Osteocyte (in vitro differentiated cells): ENCODE data around the gene ZMYND15. TPM values are rescaled to one million over a fixed set of nuclear protein-coding genes. Genes with fewer than 3 reads are reported as not detected.

Experiments
- DNase-seq: peaks from one replicate; pipeline ENCODE4 v3.0.0; 2021; ENCODE audit warnings: mixed read lengths; ENCODE audit not compliant: unreplicated experiment; ENCODE audit errors: extremely low spot score
- H3K27ac Mint-ChIP-seq: one replicate; pipeline ENCODE4 v1.8.0; 2021; ENCODE audit warnings: mild to moderate bottlenecking, mixed read lengths; ENCODE audit not compliant: unreplicated experiment
- H3K27me3 Mint-ChIP-seq: one replicate; pipeline ENCODE4 v1.8.0; 2021; ENCODE audit warnings: mixed read lengths; ENCODE audit not compliant: unreplicated experiment
- H3K36me3 Mint-ChIP-seq: one replicate; pipeline ENCODE4 v1.8.0; 2021; ENCODE audit warnings: mixed read lengths; ENCODE audit not compliant: unreplicated experiment
- H3K4me1 Mint-ChIP-seq: one replicate; pipeline ENCODE4 v1.8.0; 2021; ENCODE audit warnings: mixed read lengths; ENCODE audit not compliant: unreplicated experiment
- H3K4me3 Mint-ChIP-seq: one replicate; pipeline ENCODE4 v1.8.0; 2021; ENCODE audit warnings: mild to moderate bottlenecking, moderate library complexity, mixed read lengths; ENCODE audit not compliant: unreplicated experiment
- H3K9me3 Mint-ChIP-seq: one replicate; pipeline ENCODE4 v1.8.0; 2021; ENCODE audit warnings: mixed read lengths; ENCODE audit not compliant: unreplicated experiment
- CTCF ChIP-seq: fragments of 200-600 bp; sonication (generic); IDR thresholded peaks from 2 replicates; pipeline ENCODE4 v1.5.0; 2021; ENCODE audit warnings: antibody characterized with exemption, mild to moderate bottlenecking, moderate library complexity
- total RNA-seq: library from RNA; stranded (reverse); gene quantifications from 2 replicates; pipeline ENCODE4 v1.2.1, GENCODE V29; 2021

ZMYND15 gene
- total RNA-seq, 1 donor from 2014 or later, result 0.99 TPM

GRCh38 chr17:4766201-4766600, 26.6 kb downstream of the ZMYND15 start:
- Mint-ChIP-seq H3K27ac (no peak overlapping the region), H3K36me3 (no peaks in the 10 kb centered on the region), H3K4me1 (no peaks in the 10 kb centered on the region), H3K9me3 (no peaks in the 10 kb centered on the region), H3K27me3 (peaks cover 12% of the 10 kb centered on the region), H3K4me3 (no peak overlapping the region)
- DNase-seq, result no peak
- no peak for TF ChIP-seq CTCF

- TF ChIP-seq CTCF, result no peak
- H3K4me3 Mint-ChIP-seq, result no peak overlapping the region
- no peak for DNase-seq
- H3K4me1 Mint-ChIP-seq, result no peaks in the 10 kb centered on the region
- H3K27ac Mint-ChIP-seq, result no peak overlapping the region
- no peaks in the 10 kb centered on the region for H3K9me3 Mint-ChIP-seq
- peaks cover 15% of the 10 kb centered on the region for H3K27me3 Mint-ChIP-seq
- H3K36me3 Mint-ChIP-seq, result no peaks in the 10 kb centered on the region
Observed at GRCh38 chr17:4766723-4767122, 27.1 kb downstream of the ZMYND15 start.

- H3K36me3 Mint-ChIP-seq, result no peaks in the 10 kb centered on the region
- DNase-seq, result no peak
- peaks cover 25% of the 10 kb centered on the region for H3K27me3 Mint-ChIP-seq
- no peaks in the 10 kb centered on the region for H3K4me1 Mint-ChIP-seq
- no peaks in the 10 kb centered on the region for H3K9me3 Mint-ChIP-seq
- H3K4me3 Mint-ChIP-seq, result no peak overlapping the region
- no peak overlapping the region for H3K27ac Mint-ChIP-seq
- TF ChIP-seq CTCF, result no peak
Observed at GRCh38 chr17:4768298-4768697, 28.7 kb downstream of the ZMYND15 start.

- H3K4me1 Mint-ChIP-seq, result no peaks in the 10 kb centered on the region
- no peaks in the 10 kb centered on the region for H3K9me3 Mint-ChIP-seq
- no peak for DNase-seq
- TF ChIP-seq CTCF, result no peak
- H3K4me3 Mint-ChIP-seq, result no peak overlapping the region
- no peaks in the 10 kb centered on the region for H3K36me3 Mint-ChIP-seq
- H3K27ac Mint-ChIP-seq, result no peak overlapping the region
- H3K27me3 Mint-ChIP-seq, result peaks cover 26% of the 10 kb centered on the region
Observed at GRCh38 chr17:4769628-4770027, 30.0 kb downstream of the ZMYND15 start.

- Mint-ChIP-seq H3K27me3 (peaks cover 23% of the 10 kb centered on the region), H3K4me1 (no peaks in the 10 kb centered on the region), H3K4me3 (no peak within 1 kb of the TSS), H3K9me3 (no peaks in the 10 kb centered on the region), H3K27ac (no peak within 1 kb of the TSS), H3K36me3 (no peaks in the 10 kb centered on the region)
- TF ChIP-seq CTCF, result no peak
- DNase-seq, result no peak
Observed at GRCh38 chr17:4771519-4772234, 32.0 kb downstream of the ZMYND15 start, which contains the start of gene TM4SF5. TSS of gene TM4SF5 (plus strand) at chr17:4771886. CDS start at chr17:4771923, 37 bp downstream.
